Fibroblast of skin of left biceps (primary cell): ENCODE measurements around the gene PTPN14.

Source experiments
- DNase-seq, 2 experiments: peaks; one replicate each; pipeline ENCODE4 v3.0.0-alpha.2; 2013; ENCODE audit warnings: low read depth in 2 of 2

PTPN14 gene

GRCh38 chr1:214476229-214476985, 75.0 kb downstream of the PTPN14 start:
- no peak for DNase-seq

- DNase-seq, result no peak
These were observed 75.7 kb downstream of the PTPN14 start for GRCh38 chr1:214475746-214476145.

- DNase-seq, result no peak
These were observed 76.1 kb downstream of the PTPN14 start for GRCh38 chr1:214475331-214475730.

GRCh38 chr1:214474467-214474866, 76.9 kb downstream of the PTPN14 start:
- no peak for DNase-seq

GRCh38 chr1:214473862-214474261, 77.5 kb downstream of the PTPN14 start:
- no peak for DNase-seq

- DNase-seq, result peak; percentile 69 to 76
These were observed 78.0 kb downstream of the PTPN14 start for GRCh38 chr1:214473387-214473786.

- no peak for DNase-seq
These were observed 79.0 kb downstream of the PTPN14 start for GRCh38 chr1:214472364-214472763.

GRCh38 chr1:214471458-214471857, 79.9 kb downstream of the PTPN14 start:
- no peak for DNase-seq

GRCh38 chr1:214470132-214470531, 81.3 kb downstream of the PTPN14 start:
- DNase-seq, result no peak

- no peak for DNase-seq
These were observed 82.1 kb downstream of the PTPN14 start for GRCh38 chr1:214469290-214469689.

GRCh38 chr1:214467078-214467585, 84.3 kb downstream of the PTPN14 start:
- no peak for DNase-seq

GRCh38 chr1:214466403-214467077, 84.9 kb downstream of the PTPN14 start:
- DNase-seq, result no peak

GRCh38 chr1:214464445-214465287, 86.7 kb downstream of the PTPN14 start:
- DNase-seq, result no peak

GRCh38 chr1:214463596-214463995, 87.8 kb downstream of the PTPN14 start:
- no peak for DNase-seq

- no peak for DNase-seq
These were observed 88.5 kb downstream of the PTPN14 start for GRCh38 chr1:214462882-214463281.

- DNase-seq, result no peak
These were observed 90.1 kb downstream of the PTPN14 start for GRCh38 chr1:214461305-214461704.

GRCh38 chr1:214460304-214460916, 91.0 kb downstream of the PTPN14 start:
- DNase-seq, result no peak

GRCh38 chr1:214459895-214460294, 91.5 kb downstream of the PTPN14 start:
- DNase-seq, result no peak

GRCh38 chr1:214458541-214458940, 92.9 kb downstream of the PTPN14 start:
- DNase-seq, result no peak

GRCh38 chr1:214455971-214456867, 95.2 kb downstream of the PTPN14 start:
- DNase-seq, result no peak

- no peak for DNase-seq
These were observed 95.9 kb downstream of the PTPN14 start for GRCh38 chr1:214455479-214455878.
